Neural cell (in vitro differentiated cells): ENCODE measurements around the gene CCNI2. TPM values are rescaled to one million over a fixed set of nuclear protein-coding genes. Genes with fewer than 3 reads are reported as not detected.

Experiments
- H2AFZ ChIP-seq: fragments of 200-600, 300-800 bp; sonication (generic), shearing (Covaris generic); 2 replicates; pipeline ENCODE4 v1.6.0; 2014; ENCODE audit warnings: low read depth, mild to moderate bottlenecking, antibody characterized with exemption, low read length, moderate library complexity
- H3F3A ChIP-seq: fragments of 200-600 bp; shearing (Covaris generic); 2 replicates; pipeline ENCODE4 v1.6.1; 2016; ENCODE audit warnings: mild to moderate bottlenecking, moderate library complexity, mixed read lengths, antibody characterized with exemption, low read length; ENCODE audit not compliant: insufficient read depth, poor library complexity, severe bottlenecking
- H3K27ac ChIP-seq: fragments of 200-600, 300-800 bp; sonication (generic), shearing (Covaris generic); 2 replicates; pipeline ENCODE4 v1.5.1; 2014; ENCODE audit warnings: mild to moderate bottlenecking, low read length, moderate library complexity
- H3K27me3 ChIP-seq: fragments of 300-800, 200-600 bp; sonication (generic), shearing (Covaris generic); 2 replicates; pipeline ENCODE4 v1.6.0; 2014; ENCODE audit warnings: mild to moderate bottlenecking, low read depth, low read length, moderate library complexity; ENCODE audit not compliant: insufficient read depth
- H3K36me3 ChIP-seq: fragments of 300-800, 200-600 bp; sonication (generic), shearing (Covaris generic); 2 replicates; pipeline ENCODE4 v1.5.1; 2014; ENCODE audit warnings: mild to moderate bottlenecking, antibody characterized with exemption, low read length, moderate library complexity; ENCODE audit not compliant: insufficient read depth
- H3K4me2 ChIP-seq: fragments of 300-800, 200-600 bp; sonication (generic), shearing (Covaris generic); 2 replicates; pipeline ENCODE4 v1.6.0; 2014; ENCODE audit warnings: mild to moderate bottlenecking, low read length
- H3K4me3 ChIP-seq: fragments of 300-800, 200-600 bp; sonication (generic), shearing (Covaris generic); 2 replicates; pipeline ENCODE4 v1.5.1; 2014; ENCODE audit warnings: mild to moderate bottlenecking, low read length, moderate library complexity
- H3K79me2 ChIP-seq: fragments of 200-600 bp; shearing (Covaris generic); replicated peaks from 2 replicates; pipeline ENCODE4 v1.6.0; 2014; ENCODE audit warnings: mild to moderate bottlenecking, low read length, moderate library complexity; ENCODE audit not compliant: insufficient read depth
- H3K9ac ChIP-seq: fragments of 300-800, 200-600 bp; sonication (generic), shearing (Covaris generic); 2 replicates; pipeline ENCODE4 v1.6.1; 2016; ENCODE audit warnings: mild to moderate bottlenecking, low read length, mixed read lengths
- H3K9me2 ChIP-seq: fragments of 200-600 bp; shearing (Covaris generic); 2 replicates; pipeline ENCODE4 v1.6.1; 2016; ENCODE audit warnings: mild to moderate bottlenecking, low read length, mixed read lengths; ENCODE audit not compliant: insufficient read depth
- H3K9me3 ChIP-seq: fragments of 200-600, 300-800 bp; sonication (generic), shearing (Covaris generic); 2 replicates; pipeline ENCODE4 v1.6.1; 2016; ENCODE audit warnings: mild to moderate bottlenecking, mixed run types, low read length, moderate library complexity, mixed read lengths
- H4K20me1 ChIP-seq: fragments of 200-600 bp; shearing (Covaris generic); 2 replicates; pipeline ENCODE4 v1.6.1; 2016; ENCODE audit warnings: mild to moderate bottlenecking, mixed run types; ENCODE audit not compliant: insufficient read depth
- CTCF ChIP-seq: fragments of 450-650 bp; IDR thresholded peaks from 2 replicates; pipeline ENCODE4 v1.5.1; 2014; ENCODE audit warnings: antibody characterized with exemption, mild to moderate bottlenecking, moderate library complexity; ENCODE audit not compliant: poor library complexity, severe bottlenecking
- EP300 ChIP-seq: fragments of 450-650 bp; conservative IDR thresholded peaks from 2 replicates; pipeline ENCODE4 v1.6.1; 2014; ENCODE audit warnings: antibody characterized with exemption, mild to moderate bottlenecking, moderate library complexity; ENCODE audit not compliant: poor library complexity, severe bottlenecking
- EZH2 ChIP-seq: fragments of 200-600, 300-800 bp; shearing (Covaris generic), sonication (generic); IDR thresholded peaks from 2 replicates; pipeline ENCODE4 v1.6.1; 2014; ENCODE audit warnings: antibody characterized with exemption, low read length, borderline replicate concordance, mild to moderate bottlenecking; ENCODE audit not compliant: insufficient read depth, poor library complexity, severe bottlenecking
- MXI1 ChIP-seq: fragments of 450-650 bp; conservative IDR thresholded peaks from 2 replicates; pipeline ENCODE4 v1.6.1; 2014; ENCODE audit warnings: antibody characterized with exemption, mild to moderate bottlenecking; ENCODE audit not compliant: poor library complexity, severe bottlenecking
- POLR2AphosphoS5 ChIP-seq: IDR thresholded peaks from 2 replicates; pipeline ENCODE4 v1.6.1; 2012
- RAD21 ChIP-seq: fragments of 450-650 bp; conservative IDR thresholded peaks from 2 replicates; pipeline ENCODE4 v1.6.1; 2014; ENCODE audit warnings: antibody characterized with exemption, mild to moderate bottlenecking, moderate library complexity
- SMC3 ChIP-seq: fragments of 450-650 bp; conservative IDR thresholded peaks from 2 replicates; pipeline ENCODE4 v1.6.1; 2014; ENCODE audit warnings: antibody characterized with exemption, mild to moderate bottlenecking, moderate library complexity; ENCODE audit not compliant: poor library complexity
- TAF1 ChIP-seq: IDR thresholded peaks from 2 replicates; pipeline ENCODE4 v1.6.1; 2012; ENCODE audit warnings: low read depth
- polyA plus RNA-seq: library from polyadenylated mRNA; depleted of rRNA; stranded (reverse); fragments of >200 nt; gene quantifications from 2 replicates; pipeline ENCODE4 v1.2.3, GENCODE V29; 2014
- TF ChIP-seq, protein P1 (sequence below): IDR thresholded peaks from 2 replicates; pipeline ENCODE4 v1.6.1; 2012; ENCODE audit warnings: borderline replicate concordance

Gene CCNI2
- polyA plus RNA-seq, 1 donor from 2014 or later: not detected

GRCh38 chr5:132790201-132790865, 43.1 kb downstream of the CCNI2 start:
- Histone ChIP-seq H3K79me2 (no peaks in the 10 kb centered on the region), H3K4me2 (no peak overlapping the region), H3K27me3 (no peaks in the 10 kb centered on the region), H3K4me3 (no peak overlapping the region), H3K9ac (no peak overlapping the region), H4K20me1 (no peaks in the 10 kb centered on the region), H3K27ac (no peak overlapping the region), H3K9me2 (no peaks in the 10 kb centered on the region), H2AFZ (no peak overlapping the region), H3K9me3 (no peaks in the 10 kb centered on the region), H3F3A (no peaks in the 10 kb centered on the region), H3K36me3 (no peaks in the 10 kb centered on the region)
- no peak for TF ChIP-seq MXI1
- no peak for TF ChIP-seq RAD21
- TF ChIP-seq TAF1: no peak
- no peak for TF ChIP-seq EZH2
- TF ChIP-seq, protein P1, sequence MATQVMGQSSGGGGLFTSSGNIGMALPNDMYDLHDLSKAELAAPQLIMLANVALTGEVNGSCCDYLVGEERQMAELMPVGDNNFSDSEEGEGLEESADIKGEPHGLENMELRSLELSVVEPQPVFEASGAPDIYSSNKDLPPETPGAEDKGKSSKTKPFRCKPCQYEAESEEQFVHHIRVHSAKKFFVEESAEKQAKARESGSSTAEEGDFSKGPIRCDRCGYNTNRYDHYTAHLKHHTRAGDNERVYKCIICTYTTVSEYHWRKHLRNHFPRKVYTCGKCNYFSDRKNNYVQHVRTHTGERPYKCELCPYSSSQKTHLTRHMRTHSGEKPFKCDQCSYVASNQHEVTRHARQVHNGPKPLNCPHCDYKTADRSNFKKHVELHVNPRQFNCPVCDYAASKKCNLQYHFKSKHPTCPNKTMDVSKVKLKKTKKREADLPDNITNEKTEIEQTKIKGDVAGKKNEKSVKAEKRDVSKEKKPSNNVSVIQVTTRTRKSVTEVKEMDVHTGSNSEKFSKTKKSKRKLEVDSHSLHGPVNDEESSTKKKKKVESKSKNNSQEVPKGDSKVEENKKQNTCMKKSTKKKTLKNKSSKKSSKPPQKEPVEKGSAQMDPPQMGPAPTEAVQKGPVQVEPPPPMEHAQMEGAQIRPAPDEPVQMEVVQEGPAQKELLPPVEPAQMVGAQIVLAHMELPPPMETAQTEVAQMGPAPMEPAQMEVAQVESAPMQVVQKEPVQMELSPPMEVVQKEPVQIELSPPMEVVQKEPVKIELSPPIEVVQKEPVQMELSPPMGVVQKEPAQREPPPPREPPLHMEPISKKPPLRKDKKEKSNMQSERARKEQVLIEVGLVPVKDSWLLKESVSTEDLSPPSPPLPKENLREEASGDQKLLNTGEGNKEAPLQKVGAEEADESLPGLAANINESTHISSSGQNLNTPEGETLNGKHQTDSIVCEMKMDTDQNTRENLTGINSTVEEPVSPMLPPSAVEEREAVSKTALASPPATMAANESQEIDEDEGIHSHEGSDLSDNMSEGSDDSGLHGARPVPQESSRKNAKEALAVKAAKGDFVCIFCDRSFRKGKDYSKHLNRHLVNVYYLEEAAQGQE: no peak
- TF ChIP-seq SMC3: no peak
- no peak for TF ChIP-seq CTCF
- TF ChIP-seq EP300: no peak

DNA sequence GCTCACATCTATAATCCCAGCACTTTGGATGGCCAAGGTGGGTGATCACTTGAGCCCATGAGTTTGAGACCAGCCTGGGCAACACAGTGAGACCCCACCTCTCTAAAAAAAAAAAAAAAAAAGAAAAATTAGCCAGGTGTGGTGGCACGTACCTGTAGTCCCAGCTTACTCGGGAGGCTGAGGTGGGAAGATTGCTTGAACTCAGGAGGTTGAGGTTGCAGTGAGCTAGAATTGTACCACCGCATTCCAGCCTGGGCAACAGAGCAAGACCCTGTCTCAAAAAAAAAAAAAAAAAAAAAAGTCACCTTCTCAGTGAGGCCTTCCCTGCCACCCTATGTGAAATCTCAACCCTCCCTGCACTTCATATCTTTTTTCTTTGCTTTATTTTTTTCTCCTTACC, 43.8 kb downstream of the CCNI2 start:
- no peaks in the 10 kb centered on the region for H3K36me3 ChIP-seq
- no peak overlapping the region for H2AFZ ChIP-seq
- no peaks in the 10 kb centered on the region for H3F3A ChIP-seq
- no peak for TF ChIP-seq MXI1
- TF ChIP-seq EZH2: no peak
- TF ChIP-seq POLR2AphosphoS5: no peak
- TF ChIP-seq SMC3: no peak
- no peak for TF ChIP-seq RAD21
- no peak for TF ChIP-seq TAF1
- TF ChIP-seq CTCF: no peak
- TF ChIP-seq, protein P1: no peak
- no peak for TF ChIP-seq EP300
- no peaks in the 10 kb centered on the region for H3K27me3 ChIP-seq
- H3K9me2 ChIP-seq: no peaks in the 10 kb centered on the region
- H3K9me3 ChIP-seq: no peaks in the 10 kb centered on the region
- H3K4me2 ChIP-seq: no peak overlapping the region
- H4K20me1 ChIP-seq: no peaks in the 10 kb centered on the region
- H3K79me2 ChIP-seq: no peaks in the 10 kb centered on the region
- no peak overlapping the region for H3K9ac ChIP-seq
- no peak overlapping the region for H3K27ac ChIP-seq
- H3K4me3 ChIP-seq: no peak overlapping the region
